ENCODE measurements around the gene PDE6A.
A peak's percentile ranks its signal among the peaks of the same experiment; 100 is the strongest.
"Not testable (repeated sequence)": the region's sequence is repeated elsewhere in the genome, so short reads cannot be mapped to it uniquely, and the experiment has no call there.

PDE6A gene

DNA sequence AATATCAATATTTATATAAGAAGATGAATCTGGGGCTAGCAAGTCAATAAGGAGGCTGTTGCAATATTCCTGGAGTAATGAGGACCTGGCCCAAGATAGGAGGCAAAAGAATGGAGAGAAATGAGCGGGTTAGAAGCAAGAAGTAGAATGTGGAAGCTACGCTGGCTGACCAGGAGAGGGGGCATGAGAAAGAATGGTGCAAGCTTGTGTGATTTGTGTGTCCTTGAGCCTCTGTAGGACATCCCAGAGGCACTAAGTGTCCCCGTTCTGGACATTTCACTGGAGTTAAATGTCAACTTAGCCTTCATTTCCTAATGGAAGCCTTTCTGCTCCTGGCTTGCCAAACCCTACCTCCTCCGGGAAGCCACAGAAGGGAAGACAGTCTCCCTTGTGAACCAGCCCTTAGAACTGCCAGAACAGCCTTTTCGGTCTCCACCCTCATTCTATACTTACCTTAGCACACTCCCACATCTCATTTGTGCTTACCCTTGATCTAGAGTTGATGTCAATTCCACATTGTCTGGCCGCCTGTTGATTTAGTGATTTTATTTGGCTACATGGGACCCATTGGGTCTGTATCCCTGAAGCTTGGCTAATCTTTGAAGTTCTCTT lies 6.7 kb upstream of the PDE6A start:
- no peak for DNase-seq (ENCODE audit: low read depth)

DNA sequence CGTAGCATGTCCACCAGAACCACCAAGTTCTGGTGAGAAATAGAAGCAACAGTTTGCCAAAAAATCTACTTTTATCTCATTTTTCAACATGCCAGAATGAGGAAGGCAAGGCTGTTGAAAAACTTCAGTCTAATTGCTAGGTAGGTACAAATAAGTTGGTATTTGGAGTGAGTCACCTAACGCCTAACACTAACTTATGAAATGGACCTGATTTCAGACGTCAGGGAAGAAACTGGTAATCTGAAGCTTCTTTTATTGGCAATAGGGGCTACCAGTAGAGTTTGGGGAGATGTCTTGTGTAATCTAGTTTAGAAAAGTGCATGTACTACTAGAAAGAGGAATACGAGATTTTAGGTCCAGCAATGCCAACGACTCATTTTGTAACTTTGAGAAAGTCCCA lies 4.4 kb upstream of the PDE6A start:
- no peak for DNase-seq (ENCODE audit: low read depth)

DNA sequence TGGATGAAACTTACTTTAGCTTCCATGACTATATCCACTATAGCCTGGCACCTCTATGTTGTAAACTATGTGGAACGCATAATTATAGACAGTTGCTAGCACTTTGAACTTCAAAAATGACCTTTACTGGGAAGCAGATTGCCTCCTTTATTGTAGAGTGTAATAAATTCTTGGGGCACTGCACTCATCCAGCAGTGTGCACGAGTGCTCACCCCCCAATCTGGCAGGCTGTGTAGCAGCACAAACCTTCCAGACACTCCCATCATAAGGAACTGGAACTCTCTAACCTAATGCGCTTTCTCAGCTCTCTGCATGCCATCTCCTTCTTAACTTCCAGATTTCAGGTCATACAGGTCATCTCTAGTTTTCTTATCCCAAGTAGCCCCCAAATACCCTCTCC lies 1.5 kb upstream of the PDE6A start:
- no peak for DNase-seq (ENCODE audit: low read depth)

DNA sequence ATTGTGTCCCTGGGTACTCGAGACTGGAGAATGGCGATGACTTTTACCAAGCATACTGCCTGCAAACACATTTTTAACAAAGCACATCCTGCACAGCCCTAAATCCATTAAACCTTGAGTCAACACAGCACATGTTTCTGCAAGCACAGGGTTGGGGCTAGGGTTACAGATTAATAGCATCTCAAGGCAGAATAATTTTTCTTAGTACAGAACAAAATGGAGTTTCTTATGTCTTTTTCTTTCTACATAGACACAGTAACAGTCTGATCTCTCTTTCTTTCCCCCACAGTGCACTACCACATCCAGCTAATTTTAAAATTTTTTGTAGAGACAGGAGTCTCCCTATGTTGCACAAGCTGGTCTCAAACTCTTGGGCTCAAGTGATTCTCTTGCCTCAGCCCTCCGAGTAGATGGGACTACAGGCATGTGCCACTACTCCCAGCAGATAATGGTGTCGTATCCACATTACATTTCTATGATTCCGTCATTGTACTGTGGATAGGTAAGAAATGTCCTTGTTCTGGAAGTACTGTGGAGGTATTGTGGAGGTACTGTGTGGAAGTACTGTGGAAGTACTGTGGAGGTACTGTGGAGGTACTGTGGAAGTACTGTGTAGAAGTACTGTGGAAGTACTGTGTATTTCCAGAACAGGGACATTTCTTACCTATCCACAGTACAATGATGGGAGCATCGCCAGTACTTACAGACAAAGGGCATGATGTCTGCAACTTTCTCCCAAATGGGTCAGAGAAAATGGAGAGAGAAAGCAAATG lies 1.2 kb downstream of the PDE6A start:
- not testable (repeated sequence) for DNase-seq (ENCODE audit: low read depth)

DNA sequence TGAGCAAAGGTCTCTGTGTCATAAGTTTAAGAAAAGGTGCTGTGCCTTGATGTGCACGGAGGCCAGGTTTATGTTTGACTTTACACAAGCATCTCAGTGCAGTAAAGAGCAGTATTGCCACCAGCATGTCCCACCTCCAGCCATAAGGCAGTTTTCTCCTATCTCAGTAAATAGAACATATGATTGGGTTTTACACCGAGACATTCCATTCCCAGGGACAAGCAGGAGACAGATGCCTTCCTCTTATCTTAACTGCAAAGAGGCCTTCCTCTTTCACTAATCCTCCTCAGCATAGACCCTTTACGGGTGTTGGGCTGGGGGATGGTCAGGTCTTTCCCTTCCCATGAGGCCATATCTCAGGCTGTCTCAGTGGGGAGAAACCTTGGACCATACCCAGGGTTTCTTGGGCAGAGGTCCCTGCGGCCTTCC lies 1.8 kb downstream of the PDE6A start:
- DNase-seq (ENCODE audit: low read depth): not testable (repeated sequence)

DNA sequence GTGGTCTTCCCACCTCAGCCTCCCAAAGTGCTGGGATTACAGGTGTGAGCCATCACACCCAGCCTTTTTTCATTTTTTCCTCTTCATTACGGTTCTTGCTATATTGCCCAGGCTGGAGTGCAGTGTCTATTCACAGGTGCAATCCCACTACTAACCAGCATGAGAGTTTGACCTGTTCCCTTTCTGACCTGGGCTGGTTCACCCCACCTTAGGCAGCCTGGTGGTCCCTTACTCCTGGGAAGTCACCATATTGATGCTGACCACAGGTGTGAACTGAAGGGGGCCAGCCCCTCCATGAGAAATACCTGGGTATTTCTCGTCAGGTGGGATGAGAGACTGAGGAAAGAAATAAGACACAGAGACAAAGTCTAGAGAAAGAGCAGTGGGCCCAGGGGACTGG lies 2.4 kb downstream of the PDE6A start:
- no peak for DNase-seq (ENCODE audit: low read depth)

DNA sequence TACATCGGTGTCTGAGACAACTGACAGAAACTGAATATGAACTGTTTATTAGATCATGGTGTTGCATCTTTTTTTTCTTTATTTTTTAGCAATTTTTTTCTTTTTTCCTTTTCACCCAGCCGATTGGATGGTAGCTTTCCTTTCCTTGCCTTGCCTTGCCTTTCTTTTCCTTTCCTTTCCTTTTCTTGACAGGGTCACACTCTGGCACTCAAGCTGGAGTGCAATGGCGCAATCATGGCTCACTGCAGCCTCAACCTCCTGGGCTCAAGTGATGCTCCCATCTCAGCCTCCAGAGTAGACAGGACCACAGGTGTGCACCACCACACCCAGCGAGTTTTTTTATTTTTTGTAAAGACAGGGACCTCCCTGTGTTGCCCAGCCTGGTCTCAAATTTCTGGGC lies 2.8 kb downstream of the PDE6A start:
- no peak for DNase-seq (ENCODE audit: low read depth)

DNA sequence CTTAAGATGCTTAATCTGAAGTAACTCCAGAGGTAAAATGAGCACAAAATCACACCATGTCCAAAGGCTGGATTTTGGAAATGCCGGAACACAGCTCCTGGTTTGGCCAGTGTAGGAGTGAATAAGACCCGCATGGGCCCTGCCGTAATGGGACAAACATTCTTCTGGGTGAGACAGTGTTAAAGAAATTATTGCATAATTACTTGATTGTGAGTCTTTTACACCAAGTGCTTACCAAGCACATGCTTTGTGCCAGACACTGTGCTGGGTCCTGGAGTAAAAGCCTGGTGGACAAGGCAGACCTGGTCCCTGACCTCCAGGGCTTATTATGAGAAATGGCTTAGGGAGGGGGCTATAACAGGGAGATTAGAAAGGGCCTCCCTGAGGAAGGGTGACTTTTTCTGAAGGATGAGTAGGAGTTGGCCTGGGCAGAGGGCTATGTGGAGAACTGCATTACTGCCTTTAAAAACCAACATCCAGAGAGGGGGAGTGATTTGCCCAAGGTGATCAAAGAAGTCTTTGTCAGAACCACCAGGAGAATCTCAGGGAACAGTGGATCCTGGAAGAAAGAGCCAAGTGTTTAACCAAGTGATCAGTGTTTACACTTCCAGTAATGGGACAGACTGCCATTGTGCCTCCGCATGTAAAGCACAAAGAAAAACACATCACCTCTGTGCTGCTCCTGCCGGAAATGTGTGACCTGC lies 3.5 kb downstream of the PDE6A start:
- DNase-seq (ENCODE audit: low read depth): no peak

DNA sequence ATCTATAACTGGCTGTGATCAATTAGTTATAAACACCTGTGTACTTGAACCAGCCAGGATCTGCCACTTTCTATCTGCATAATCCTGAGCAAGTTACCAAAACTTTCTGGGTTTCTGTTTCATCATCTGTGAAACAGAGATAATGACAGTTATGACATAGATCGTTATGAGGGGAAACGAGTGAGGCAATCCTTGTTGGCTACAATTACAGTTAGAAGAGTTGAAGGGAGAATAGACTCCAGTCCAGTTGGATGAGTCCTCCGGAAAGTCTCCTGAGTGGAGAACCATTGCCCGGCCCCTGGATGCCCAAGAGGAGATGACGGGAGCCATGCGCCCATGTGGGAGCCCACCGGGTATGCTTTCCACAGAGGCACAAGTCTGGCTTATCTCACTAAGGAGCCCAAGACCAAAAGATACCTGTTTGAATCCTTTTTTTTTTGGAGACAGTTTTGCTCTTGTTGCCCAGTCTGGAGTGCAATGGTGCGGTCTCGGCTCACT lies 4.5 kb downstream of the PDE6A start:
- no peak for DNase-seq (ENCODE audit: low read depth)

DNA sequence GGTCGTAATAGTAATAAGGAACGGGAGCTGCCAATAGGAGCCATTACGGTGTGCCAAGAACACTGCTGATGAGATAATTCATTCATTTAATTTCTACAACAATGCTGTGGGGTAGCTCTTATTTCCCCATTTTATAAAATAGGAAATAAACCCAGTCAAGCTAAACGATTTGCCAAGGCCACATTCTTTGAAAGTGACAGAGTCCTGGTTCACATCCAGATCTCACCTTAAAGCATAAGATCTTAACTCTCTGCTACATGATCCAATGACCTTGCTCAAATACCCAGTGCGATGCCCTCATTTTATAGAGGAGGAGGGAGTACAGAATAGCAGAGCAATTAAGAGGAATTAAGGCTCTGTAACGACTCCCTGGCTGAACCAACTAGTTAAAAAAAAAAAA lies 5.0 kb downstream of the PDE6A start:
- DNase-seq (ENCODE audit: low read depth): no peak

DNA sequence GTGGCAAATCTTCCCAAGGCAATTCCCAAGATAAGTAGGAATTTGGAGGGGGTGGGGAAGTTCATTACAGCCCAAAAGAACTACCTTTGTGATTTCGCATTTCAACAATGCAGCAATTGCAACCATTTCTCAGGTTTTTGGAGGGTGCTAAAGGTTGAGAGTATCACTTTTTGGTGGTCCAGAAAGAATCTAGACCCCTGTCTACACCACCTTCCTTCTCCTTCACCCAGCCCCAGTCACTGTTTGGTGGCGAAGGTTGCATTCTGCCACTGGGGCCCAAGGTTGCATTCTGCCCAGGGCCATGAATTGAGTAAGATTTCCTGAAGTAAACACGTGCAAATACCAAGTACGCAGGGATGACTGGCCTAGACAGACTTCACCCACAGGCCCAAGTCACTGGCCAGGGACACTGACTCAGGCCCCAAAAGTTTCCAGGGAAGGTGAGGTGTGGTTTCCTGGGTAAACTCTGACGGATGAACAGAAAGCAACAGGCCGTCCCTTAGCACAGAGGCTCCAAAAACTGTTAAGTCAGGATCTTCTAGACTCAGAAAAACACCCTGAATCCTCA lies 5.7 kb downstream of the PDE6A start:
- peak; percentile 51 for DNase-seq (ENCODE audit: low read depth)

DNA sequence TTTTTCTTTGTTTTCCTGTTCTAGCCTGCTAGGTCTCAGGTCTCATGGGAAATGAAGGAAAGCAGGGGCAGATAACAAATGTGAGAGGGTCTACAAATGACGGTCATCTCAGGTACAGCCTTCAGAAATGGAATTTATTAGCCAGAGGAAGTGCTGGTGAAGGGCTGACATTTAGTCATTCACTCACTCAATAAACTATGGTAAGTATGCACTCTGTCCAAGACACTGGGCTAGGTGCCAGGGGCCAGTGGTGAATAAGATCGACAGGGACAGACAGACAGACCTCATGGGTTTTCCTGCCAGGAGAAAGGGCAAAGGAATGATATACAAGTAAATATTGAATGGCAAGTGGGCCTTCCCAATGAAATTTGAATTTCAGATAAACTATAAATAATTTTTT lies 6.3 kb downstream of the PDE6A start:
- DNase-seq (ENCODE audit: low read depth): no peak

DNA sequence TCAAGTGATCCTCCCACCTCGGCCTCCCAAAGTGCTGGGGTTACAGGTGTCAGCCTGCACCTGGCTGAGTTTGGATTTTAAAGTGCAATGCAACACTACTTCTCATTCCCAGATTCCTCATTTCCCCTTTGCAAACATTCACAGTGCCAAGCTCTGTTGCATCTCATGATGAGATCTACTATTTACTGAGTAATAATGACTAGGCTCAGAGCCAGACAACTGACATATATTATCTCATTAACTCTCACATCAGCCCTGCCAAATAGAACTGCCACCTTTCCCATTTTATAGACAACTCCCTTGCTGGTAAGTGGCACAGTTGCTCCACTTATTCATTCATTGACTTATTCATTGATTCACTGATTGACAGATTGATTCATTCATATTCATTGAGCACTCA lies 7.0 kb downstream of the PDE6A start:
- DNase-seq (ENCODE audit: low read depth): no peak

DNA sequence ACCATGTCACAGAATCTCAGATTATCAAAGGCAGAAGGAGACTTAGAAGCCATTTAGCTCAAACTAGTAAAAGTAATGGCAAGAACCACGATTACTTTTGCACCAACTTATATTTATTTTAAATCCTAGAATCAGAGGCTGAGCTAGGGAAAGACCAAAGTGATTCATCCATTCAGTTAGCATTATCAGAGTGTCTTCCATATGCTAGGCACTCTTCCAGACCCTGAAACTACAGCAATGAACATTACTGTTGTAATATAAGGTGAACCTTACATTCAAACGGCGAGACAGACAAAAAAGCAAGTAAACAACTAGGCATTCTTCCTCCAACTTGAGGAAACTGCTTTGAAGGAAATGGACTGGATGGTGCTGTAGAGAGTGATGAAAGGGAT lies 7.9 kb downstream of the PDE6A start:
- DNase-seq (ENCODE audit: low read depth): no peak

DNA sequence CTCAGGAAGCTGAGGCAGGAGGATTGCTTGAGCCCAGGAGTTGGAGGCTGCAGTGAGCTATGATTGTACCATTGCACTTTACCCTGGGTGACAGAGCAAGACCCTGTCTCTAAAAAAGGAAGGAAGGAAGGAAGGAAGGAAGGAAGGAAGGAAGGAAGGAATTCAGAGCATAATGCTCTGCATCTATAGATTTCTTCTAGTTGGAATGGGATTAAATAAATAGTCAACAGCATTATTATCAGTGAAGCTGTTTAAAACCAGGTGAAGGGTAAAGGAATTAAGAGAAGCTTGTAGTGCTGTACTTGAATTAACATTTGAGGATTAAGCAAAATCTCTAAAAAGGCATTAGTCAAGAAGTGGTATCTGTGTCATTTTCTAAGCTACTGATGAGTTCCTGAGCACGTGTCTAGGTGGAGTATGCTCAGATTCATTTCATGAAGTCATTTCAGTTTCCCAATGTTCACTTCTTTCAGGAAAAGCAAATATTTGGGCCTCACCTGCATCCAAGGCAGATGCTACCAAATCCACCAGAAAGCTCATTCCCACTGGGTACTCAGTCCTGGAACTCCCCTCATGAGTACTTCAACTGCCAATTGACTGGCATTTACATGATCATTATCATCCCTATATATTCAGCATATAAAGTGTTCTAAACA lies 8.4 kb downstream of the PDE6A start:
- no peak for DNase-seq (ENCODE audit: low read depth)

DNA sequence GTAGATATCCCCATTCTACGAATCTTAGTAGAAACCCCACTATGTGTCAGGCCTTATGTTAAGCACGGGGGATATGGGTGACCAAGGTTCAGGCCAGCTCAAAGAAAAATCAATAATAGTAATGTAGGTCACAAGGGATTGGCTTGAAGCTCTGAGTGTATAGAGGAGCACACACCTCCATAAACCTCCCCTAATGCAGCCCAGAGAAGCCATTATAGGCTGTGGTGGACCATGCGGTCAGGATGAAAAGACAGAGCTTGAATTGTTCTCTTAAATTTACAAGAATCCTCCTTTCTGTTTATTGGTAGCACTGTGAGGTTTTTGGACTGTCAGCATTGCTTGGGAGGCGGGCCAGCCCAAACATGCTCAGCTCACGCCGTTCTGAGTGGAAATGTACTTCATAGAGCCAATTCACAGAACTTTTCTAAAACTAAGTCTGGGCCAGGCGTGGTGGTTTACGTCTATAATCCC lies 9.1 kb downstream of the PDE6A start:
- DNase-seq (ENCODE audit: low read depth): no peak

DNA sequence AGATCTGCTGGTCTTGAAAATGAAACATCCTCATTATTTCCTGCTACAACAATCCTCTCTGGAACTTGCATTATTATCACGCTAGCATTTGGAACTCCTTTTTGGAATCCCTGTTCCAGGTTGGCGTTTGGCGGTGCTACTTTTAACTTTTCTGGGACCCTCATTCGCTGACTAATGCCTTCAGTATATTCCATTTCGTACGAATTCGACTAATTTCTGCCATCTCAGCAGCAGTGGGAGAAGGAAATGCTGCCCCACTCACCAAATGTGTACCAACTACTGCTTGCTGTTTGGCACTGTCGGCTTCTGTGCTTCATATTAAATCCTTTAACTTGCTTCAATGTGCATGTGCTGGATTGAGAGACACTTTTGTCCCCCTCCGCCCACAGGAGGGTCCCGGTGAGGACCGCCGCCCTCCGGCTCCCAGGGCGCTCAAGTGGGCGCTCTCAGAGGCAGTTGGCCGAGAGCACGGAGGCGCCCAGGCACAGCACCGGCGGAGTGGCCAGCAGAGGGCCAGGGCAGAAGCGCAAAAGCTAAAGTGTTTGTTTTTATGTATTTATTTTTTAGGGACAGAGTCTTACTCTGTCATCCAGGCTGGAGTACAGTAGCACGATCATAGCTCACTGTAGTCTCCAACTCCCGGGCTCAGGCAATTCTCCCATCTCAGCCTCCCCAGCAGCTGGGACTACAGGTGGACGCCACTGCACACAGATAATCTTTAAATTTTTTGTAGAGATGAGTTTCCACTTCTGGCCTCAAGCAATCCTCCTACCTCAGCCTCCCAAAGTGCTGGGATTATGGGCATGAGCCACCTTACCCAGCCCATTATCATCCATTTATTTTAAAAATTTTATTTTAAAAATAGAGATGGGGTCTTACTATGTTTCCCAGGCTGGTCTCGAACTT lies 11.9 kb downstream of the PDE6A start:
- DNase-seq (ENCODE audit: low read depth): no peak

DNA sequence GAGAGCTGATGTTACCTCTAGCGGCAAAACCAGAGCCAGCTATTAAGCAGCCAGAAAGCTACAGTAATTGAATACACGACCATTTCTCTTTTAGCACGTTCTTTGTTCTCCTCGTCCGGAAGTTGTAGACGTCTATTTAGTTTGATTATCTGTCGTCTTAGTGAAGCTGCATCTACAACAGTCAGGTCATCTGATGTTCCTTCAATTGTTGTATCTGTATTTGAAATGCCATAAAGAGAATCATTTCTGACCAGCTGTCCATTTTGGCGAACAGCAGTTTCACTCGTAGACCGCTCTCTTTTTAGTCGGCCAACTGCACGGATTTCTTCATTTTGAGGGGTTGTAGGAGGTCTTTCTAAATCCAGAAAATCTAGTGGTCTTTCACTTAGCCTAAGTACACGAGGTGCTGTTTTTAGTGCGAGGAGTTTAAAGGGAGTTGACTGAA lies 12.6 kb downstream of the PDE6A start:
- no peak for DNase-seq (ENCODE audit: low read depth)

DNA sequence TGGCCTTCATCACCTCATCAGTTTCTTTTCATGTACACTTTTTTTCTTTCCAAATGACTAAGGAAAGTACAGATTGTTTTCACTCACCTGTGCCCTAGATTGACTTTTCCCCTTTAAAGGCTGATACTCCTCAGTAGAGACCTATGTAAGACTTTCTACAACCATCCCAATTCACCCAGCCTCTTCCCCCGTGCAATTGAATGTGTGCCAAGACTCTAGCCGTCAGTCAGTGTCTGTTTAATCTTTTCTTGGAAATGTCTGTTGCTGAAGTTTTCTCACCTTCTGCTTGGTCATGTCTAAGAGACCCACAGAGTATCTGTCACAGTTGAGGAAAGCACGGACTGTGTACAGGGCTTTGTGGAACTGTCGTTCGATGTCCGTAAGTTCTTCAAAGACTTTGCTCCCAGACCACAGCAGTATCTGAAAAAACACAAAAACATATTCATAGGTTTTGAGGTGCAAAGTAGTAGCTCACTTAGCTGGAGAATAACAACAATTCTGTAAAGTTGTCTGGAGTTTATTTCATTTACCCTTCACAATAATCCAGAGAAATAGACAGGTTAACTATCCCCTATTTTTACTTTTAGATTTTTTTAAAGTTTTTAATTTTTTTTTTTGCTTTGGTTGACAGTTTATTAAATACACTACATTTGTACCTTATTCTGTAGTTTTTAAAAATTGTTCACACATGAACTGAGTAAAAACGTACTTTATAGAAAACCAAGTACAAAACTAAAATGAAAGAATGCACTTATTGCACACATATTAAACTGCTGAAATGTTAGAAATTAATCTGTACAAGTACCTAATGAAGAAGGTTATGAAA lies 13.6 kb downstream of the PDE6A start:
- no peak for DNase-seq (ENCODE audit: low read depth)

Data from non-pigmented ciliary epithelial cell (primary cell).